HCT116 (cell line): ENCODE results near the gene GRIA4. TPM values are rescaled to one million over a fixed set of nuclear protein-coding genes. Genes with fewer than 3 reads are reported as not detected.

Source experiments
- ATAC-seq: fragments of 200-7000 bp; cut with Tn5 transposase; 2 replicates; pipeline ENCODE4 v1.9.1; 2020; ENCODE audit warnings: mild to moderate bottlenecking, moderate library complexity
- BruUV-seq: library from RNA; stranded (reverse); fragments of 400-500 nt; replicated peaks from 2 replicates; lab custom pipeline; 2021; lab: Mats Ljungman, UMichigan
- CTCF ChIA-PET: fragments of 300-600 bp; sonication (Branson Sonifier 250); formaldehyde crosslinking; loops from one replicate; lab custom pipeline; 2021; ENCODE audit warnings: antibody characterized with exemption; lab: Charles Lee
- POLR2A ChIA-PET: fragments of 300-600, 350-600 bp; sonication (Branson Sonifier 250); formaldehyde crosslinking; loops from one replicate; lab custom pipeline; 2021; ENCODE audit warnings: antibody characterized with exemption; lab: Charles Lee
- RAD21 ChIA-PET, 2 experiments: fragments of 300-600 bp; sonication (Branson Sonifier 250); formaldehyde crosslinking; loops; one replicate each; lab custom pipeline; 2023; ENCODE audit warnings: low total read pairs in 2 of 2; ENCODE audit not compliant: uncharacterized antibody in 2 of 2, unreplicated experiment in 2 of 2, low non-redundant PET in 1 of 2; lab: Charles Lee
- DNase-seq: peaks from one replicate; pipeline ENCODE4 v3.0.0-alpha.2; 2010; ENCODE audit warnings: low read depth, low spot score
- H2AFZ ChIP-seq: fragments of 200-600 bp; shearing (Covaris generic), sonication (generic); 2 replicates; pipeline ENCODE4 v1.6.1; 2017; ENCODE audit warnings: low read depth, mixed run types, mixed read lengths, antibody characterized with exemption, low read length; ENCODE audit not compliant: poor library complexity, severe bottlenecking
- H3K27ac ChIP-seq: 2 replicates; pipeline ENCODE4 v1.5.1; 2012; ENCODE audit warnings: low read depth, low read length
- H3K27me3 ChIP-seq: fragments of 200-600 bp; sonication (generic); 2 replicates; pipeline ENCODE4 v1.6.1; 2016; ENCODE audit warnings: mixed run types, low read length, mixed read lengths; ENCODE audit not compliant: insufficient read depth
- H3K36me3 ChIP-seq, 2 experiments: fragments of 200-500 bp in 1 of 2; fragments of 200-600 bp in 1 of 2; sonication (Bioruptor generic) in 1 of 2; sonication (generic) in 1 of 2; 2 replicates each; pipeline versions ENCODE4 v1.5.1 to v1.6.1; 2014 to 2016; ENCODE audit warnings: low read length in 2 of 2, inconsistent platforms in 1 of 2, mixed read lengths in 1 of 2, mixed run types in 1 of 2; ENCODE audit not compliant: insufficient read depth in 2 of 2, control insufficient read depth in 1 of 2
- H3K4me1 ChIP-seq, 2 experiments: fragments of 200-600 bp in 1 of 2; sonication (generic) in 1 of 2; 2 replicates each; pipeline versions ENCODE4 v1.5.1 to v1.6.1; 2012 to 2017; ENCODE audit warnings: low read length in 2 of 2, inconsistent platforms in 1 of 2, mild to moderate bottlenecking in 1 of 2, mixed read lengths in 1 of 2, mixed run types in 1 of 2, moderate library complexity in 1 of 2; ENCODE audit not compliant: insufficient read depth in 2 of 2, control insufficient read depth in 1 of 2
- H3K4me2 ChIP-seq: fragments of 200-600 bp; sonication (generic); 2 replicates; pipeline ENCODE4 v1.6.1; 2017; ENCODE audit warnings: mixed run types, low read length, mixed read lengths
- H3K4me3 ChIP-seq, 2 experiments: fragments of 200-600 bp in 1 of 2; sonication (generic) in 1 of 2; replicated peaks in 1 of 2; 2 replicates each; pipeline ENCODE4 v1.5.1; 2011 to 2016; ENCODE audit warnings: low read length in 2 of 2, control low read depth in 1 of 2, low read depth in 1 of 2, mild to moderate bottlenecking in 1 of 2, mixed read lengths in 1 of 2, mixed run types in 1 of 2
- H3K79me2 ChIP-seq: fragments of 200-600 bp; sonication (generic); 2 replicates; pipeline ENCODE4 v1.6.1; 2017; ENCODE audit warnings: mild to moderate bottlenecking, mixed run types, low read length, moderate library complexity, mixed read lengths; ENCODE audit not compliant: insufficient read depth
- H3K9ac ChIP-seq: fragments of 200-600 bp; sonication (generic); 2 replicates; pipeline ENCODE4 v1.6.1; 2016; ENCODE audit warnings: low read length, mixed read lengths
- H3K9me2 ChIP-seq: fragments of 200-600 bp; sonication (generic), shearing (Covaris generic); 2 replicates; pipeline ENCODE4 v1.6.1; 2017; ENCODE audit warnings: mixed run types, mild to moderate bottlenecking, moderate library complexity; ENCODE audit not compliant: insufficient read depth
- H3K9me3 ChIP-seq, 2 experiments: fragments of 200-500 bp in 1 of 2; fragments of 200-600 bp in 1 of 2; sonication (Bioruptor generic) in 1 of 2; sonication (generic) in 1 of 2; 2 replicates each; pipeline ENCODE4 v1.6.1; 2014 to 2017; ENCODE audit warnings: low read length in 2 of 2, mixed read lengths in 2 of 2, inconsistent platforms in 1 of 2, low read depth in 1 of 2, mild to moderate bottlenecking in 1 of 2, mixed run types in 1 of 2, moderate library complexity in 1 of 2; ENCODE audit not compliant: control insufficient read depth in 1 of 2, insufficient read depth in 1 of 2
- H4K20me1 ChIP-seq: fragments of 200-600 bp; sonication (generic), shearing (Covaris generic); 2 replicates; pipeline ENCODE4 v1.6.1; 2017; ENCODE audit warnings: mixed run types, mild to moderate bottlenecking, moderate library complexity; ENCODE audit not compliant: insufficient read depth
- CBX3 ChIP-seq: IDR thresholded peaks from 2 replicates; pipeline ENCODE4 v1.6.1; 2012; ENCODE audit warnings: low read depth
- CEBPB ChIP-seq: IDR thresholded peaks from 2 replicates; pipeline ENCODE4 v1.6.1; 2012; ENCODE audit warnings: low read depth
- CTCF ChIP-seq, 3 experiments: fragments of 200-600 bp in 1 of 3; sonication (generic) in 1 of 3; IDR thresholded peaks in 2 of 3; conservative IDR thresholded peaks in 1 of 3; 2 replicates each; pipeline ENCODE4 v1.5.1; 2012 to 2017; ENCODE audit warnings: low read depth in 2 of 3, low read length in 2 of 3, antibody characterized with exemption in 1 of 3, borderline replicate concordance in 1 of 3, control low read depth in 1 of 3, mild to moderate bottlenecking in 1 of 3, mixed read lengths in 1 of 3, mixed run types in 1 of 3, moderate library complexity in 1 of 3; ENCODE audit not compliant: insufficient read depth in 1 of 3
- EZH2phosphoT487 ChIP-seq: fragments of 200-600 bp; IDR thresholded peaks from 2 replicates; pipeline ENCODE4 v1.6.1; 2018; ENCODE audit warnings: antibody characterized with exemption, borderline replicate concordance
- POLR2A ChIP-seq: IDR thresholded peaks from 2 replicates; pipeline ENCODE4 v1.7.0; 2011; ENCODE audit warnings: borderline replicate concordance; ENCODE audit not compliant: insufficient read depth, insufficient read length; ENCODE audit errors: extremely low read depth
- POLR2AphosphoS5 ChIP-seq: IDR thresholded peaks from 2 replicates; pipeline ENCODE4 v1.6.1; 2011; ENCODE audit warnings: mild to moderate bottlenecking, low read depth, low read length, moderate library complexity
- RAD21 ChIP-seq: IDR thresholded peaks from 2 replicates; pipeline ENCODE4 v1.6.1; 2012; ENCODE audit warnings: low read depth, mild to moderate bottlenecking
- SIN3A ChIP-seq: IDR thresholded peaks from 2 replicates; pipeline ENCODE4 v1.6.1; 2012; ENCODE audit warnings: low read depth
- SRF ChIP-seq: IDR thresholded peaks from 2 replicates; pipeline ENCODE4 v1.6.1; 2012; ENCODE audit warnings: low read depth
- TCF7L2 ChIP-seq: IDR thresholded peaks from 2 replicates; pipeline ENCODE4 v1.7.0; 2011; ENCODE audit warnings: borderline replicate concordance, inconsistent platforms; ENCODE audit not compliant: insufficient read depth, insufficient read length; ENCODE audit errors: extremely low read depth
- ZFX ChIP-seq: fragments of 450-650 bp; IDR thresholded peaks from 2 replicates; pipeline ENCODE4 v1.6.1; 2017
- intact Hi-C: fragments of 100-400 bp; cut with micrococcal nuclease; formaldehyde crosslinking; loops from 2 replicates; pipeline ENCODE4 v1.10.0; 2022
- total RNA-seq: library from RNA; stranded (reverse); gene quantifications from one replicate; pipeline ENCODE4 v1.2.1, GENCODE V29; 2021; ENCODE audit not compliant: unreplicated experiment

Gene GRIA4
- total RNA-seq, 1 experiment from 2014 or later: not detected

GRCh38 chr11:105609341-105609781, 512 bp upstream of the GRIA4 start:
- no peaks in the 10 kb centered on the region for H3K36me3 ChIP-seq
- intact Hi-C loops: loop anchor here (5.0 kb wide), 1 partner anchor 253 kb away; no protein-coding TSS in a partner anchor
- ChIA-PET POLR2A (no interaction called here), RAD21 (no interaction called here), CTCF (no interaction called here)
- no peaks in the 10 kb centered on the region for H3K9me2 ChIP-seq
- H3K79me2 ChIP-seq: no peaks in the 10 kb centered on the region
- ATAC-seq (peak; percentile 96), DNase-seq (peak; percentile 23)
- no peak overlapping the region for H3K4me3 ChIP-seq
- no peaks in the 10 kb centered on the region for H4K20me1 ChIP-seq
- TF ChIP-seq EZH2phosphoT487 (no peak), POLR2AphosphoS5 (no peak), SRF (no peak), CTCF (IDR thresholded peaks at IDR 0.05 in 2 of 3, conservative IDR thresholded peaks at IDR 0.05 in 1 of 3; ENCODE audit: borderline replicate concordance in 1 of 3, insufficient read depth in 1 of 3, low read depth in 2 of 3, low read length in 2 of 3) (peak in 2 of 3 experiments; percentile 57 to 66; a peak in 4 of 6 replicates), RAD21 (peak; percentile 34; the same call in 1 of the 2 replicates)
- no peak overlapping the region for H3K27ac ChIP-seq
- H3K4me1 ChIP-seq: no peaks in the 10 kb centered on the region
- peak overlapping the region; percentile 49 for H2AFZ ChIP-seq
- H3K9me3 ChIP-seq: no peaks in the 10 kb centered on the region
- peak overlapping the region; percentile 59 for H3K4me2 ChIP-seq
- no peak overlapping the region for H3K9ac ChIP-seq
- 0 out of 2 replicates have a peak, but pooled peaks cover 9% of the 10 kb centered on the region for H3K27me3 ChIP-seq
- no TSS peak for BruUV-seq

GRCh38 chr11:105610871-105611571, 1.1 kb downstream of the GRIA4 start:
- CTCF ChIA-PET: no interaction called here
- no peak overlapping the region for H3K4me3 ChIP-seq
- H3K9me2 ChIP-seq: no peaks in the 10 kb centered on the region
- no peak overlapping the region for H3K4me2 ChIP-seq
- TF ChIP-seq CEBPB: no peak
- TF ChIP-seq TCF7L2: no peak
- TF ChIP-seq EZH2phosphoT487: no peak
- no peak for TF ChIP-seq POLR2A
- TF ChIP-seq RAD21: no peak
- TF ChIP-seq CBX3: no peak
- no peak for TF ChIP-seq SIN3A
- no peak for TF ChIP-seq ZFX
- no TSS peak for BruUV-seq
- RAD21 ChIA-PET: no interaction called here
- H3K79me2 ChIP-seq: no peaks in the 10 kb centered on the region
- no peak for ATAC-seq
- H2AFZ ChIP-seq: no peak overlapping the region
- no peak overlapping the region for H3K9ac ChIP-seq
- H3K4me1 ChIP-seq: no peaks in the 10 kb centered on the region
- DNase-seq: no peak
- no peak overlapping the region for H3K27ac ChIP-seq
- intact Hi-C loops: no loop called here
- H3K36me3 ChIP-seq: no peaks in the 10 kb centered on the region
- H3K27me3 ChIP-seq: 0 out of 2 replicates have a peak, but pooled peaks cover 9% of the 10 kb centered on the region
- POLR2A ChIA-PET: no interaction called here
- no peaks in the 10 kb centered on the region for H4K20me1 ChIP-seq
- no peaks in the 10 kb centered on the region for H3K9me3 ChIP-seq
